ENCODE measurements around the gene RAPGEF1. TPM values are rescaled to one million over a fixed set of nuclear protein-coding genes. Genes with fewer than 3 reads are reported as not detected.

RAPGEF1 gene
- total and polyA plus RNA-seq, 2 donors (not counting 3 experiments of a cell fraction or from before 2014, with no cell fraction given): 50.0 to 124 TPM

GRCh38 chr9:131619680-131620079 lies 120.2 kb downstream of the RAPGEF1 start:
- Histone ChIP-seq H4K20me1 (replicated peaks; ENCODE audit: control insufficient read depth, extremely low read depth, insufficient read depth, low read length) (no peaks in the 10 kb centered on the region), H3K9ac (replicated peaks; ENCODE audit: extremely low read depth, insufficient read depth, low read length) (no peak overlapping the region), H3K27ac (ENCODE audit: insufficient read depth, low read depth, low read length) (no peak overlapping the region), H3K4me1 (ENCODE audit: control insufficient read depth, extremely low read depth, insufficient read depth, low read length) (peaks cover 9% of the 10 kb centered on the region), H3K9me3 (replicated peaks; ENCODE audit: control insufficient read depth, insufficient read depth, low read length) (no peaks in the 10 kb centered on the region), H2AFZ (ENCODE audit: low read depth, low read length) (no peak overlapping the region), H3K4me3 (replicated peaks in 1 of 3; ENCODE audit: insufficient read depth in 1 of 3, low read depth in 1 of 3, low read length in 3 of 3) (no peak overlapping the region), H3K36me3 (ENCODE audit: control insufficient read depth in 2 of 2, extremely low read depth in 1 of 2, insufficient read depth in 2 of 2, low read length in 2 of 2) (peaks cover 11 to 31% of the 10 kb centered on the region in 2 experiments), H3K9me1 (replicated peaks; ENCODE audit: control insufficient read depth, extremely low read depth, insufficient read depth, low read length) (no peaks in the 10 kb centered on the region), H3K27me3 (ENCODE audit: control insufficient read depth in 2 of 2, insufficient read depth in 2 of 2, low read length in 2 of 2) (no peaks in the 10 kb centered on the region), H3K79me2 (ENCODE audit: control insufficient read depth, insufficient read depth, low read length) (no peaks in the 10 kb centered on the region), H3K4me2 (ENCODE audit: insufficient read depth, low read length) (no peak overlapping the region)
- intact Hi-C loops (cut with micrococcal nuclease): no loop called here
- FAIRE-seq (no peak), DNase-seq (ENCODE audit: low read depth, low spot score) (no peak)
- no TSS peak for BruUV-seq (replicated peaks)
- ChIA-PET CTCF (interaction anchor here (1.3 kb wide), 1 partner anchor 121 kb away, joined by 4 read pairs; no protein-coding TSS in a partner anchor), POLR2A (no interaction called here)
- dilution Hi-C loops (cut with MboI; ENCODE audit: extremely low pct_ligation_motif_present, low sequenced_read_pairs): no loop called here
- TF ChIP-seq EZH2 (IDR thresholded peaks at IDR 0.05; ENCODE audit: borderline replicate concordance, low read depth, low read length, severe bottlenecking) (no peak), POLR2A (IDR thresholded peaks at IDR 0.05; ENCODE audit: low read depth, low read length) (no peak), MYC (IDR thresholded peaks at IDR 0.05; ENCODE audit: low read depth, low read length) (no peak), FOS (IDR thresholded peaks at IDR 0.05; ENCODE audit: borderline replicate concordance, insufficient read depth, low read length) (no peak), POLR2AphosphoS5 (IDR thresholded peaks at IDR 0.05; ENCODE audit: insufficient read depth, low read depth, low read length) (no peak), MAX (IDR thresholded peaks at IDR 0.05; ENCODE audit: insufficient read depth, insufficient read length) (no peak), CTCF (IDR thresholded peaks at IDR 0.05; ENCODE audit: extremely low read depth in 1 of 2, insufficient read depth in 1 of 2, low read depth in 1 of 2, low read length in 2 of 2) (no peak), JUN (IDR thresholded peaks at IDR 0.05; ENCODE audit: borderline replicate concordance, insufficient read depth, insufficient read length, low read depth) (no peak), GATA2 (IDR thresholded peaks at IDR 0.05; ENCODE audit: insufficient read depth, insufficient read length, low read depth, low read length) (no peak)
